ENCODE results near the gene PTPRA.

DNA sequence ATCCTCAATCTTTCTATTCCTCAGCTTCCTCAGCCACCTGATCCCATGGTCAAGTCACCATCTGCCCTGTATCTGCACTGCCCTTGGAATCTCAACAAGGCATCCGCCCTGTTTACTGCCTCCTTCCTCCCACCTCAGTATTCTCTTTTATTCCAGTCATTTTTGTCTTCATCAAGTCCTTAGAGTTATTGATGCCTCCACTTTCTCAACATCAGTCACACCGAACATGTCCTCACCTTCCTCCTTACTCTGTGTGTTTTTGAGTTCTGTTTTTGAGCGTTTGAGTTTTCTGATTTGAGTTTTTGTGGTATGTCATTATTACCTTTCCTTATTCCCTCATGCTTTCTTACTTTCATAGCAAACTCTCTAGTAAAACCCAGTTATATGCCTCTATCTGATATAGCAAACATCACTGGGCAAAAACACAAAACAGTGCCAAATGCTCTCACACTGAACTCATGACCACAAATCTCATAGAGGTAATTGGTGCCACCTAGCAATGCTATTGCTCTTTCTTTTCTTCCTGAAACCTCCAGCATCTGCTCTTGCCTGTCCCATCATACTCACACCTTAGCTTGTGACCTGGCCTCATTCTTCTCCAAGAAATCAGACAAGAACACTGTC lies 158.4 kb downstream of the PTPRA start:
- TF ChIP-seq, protein P1, sequence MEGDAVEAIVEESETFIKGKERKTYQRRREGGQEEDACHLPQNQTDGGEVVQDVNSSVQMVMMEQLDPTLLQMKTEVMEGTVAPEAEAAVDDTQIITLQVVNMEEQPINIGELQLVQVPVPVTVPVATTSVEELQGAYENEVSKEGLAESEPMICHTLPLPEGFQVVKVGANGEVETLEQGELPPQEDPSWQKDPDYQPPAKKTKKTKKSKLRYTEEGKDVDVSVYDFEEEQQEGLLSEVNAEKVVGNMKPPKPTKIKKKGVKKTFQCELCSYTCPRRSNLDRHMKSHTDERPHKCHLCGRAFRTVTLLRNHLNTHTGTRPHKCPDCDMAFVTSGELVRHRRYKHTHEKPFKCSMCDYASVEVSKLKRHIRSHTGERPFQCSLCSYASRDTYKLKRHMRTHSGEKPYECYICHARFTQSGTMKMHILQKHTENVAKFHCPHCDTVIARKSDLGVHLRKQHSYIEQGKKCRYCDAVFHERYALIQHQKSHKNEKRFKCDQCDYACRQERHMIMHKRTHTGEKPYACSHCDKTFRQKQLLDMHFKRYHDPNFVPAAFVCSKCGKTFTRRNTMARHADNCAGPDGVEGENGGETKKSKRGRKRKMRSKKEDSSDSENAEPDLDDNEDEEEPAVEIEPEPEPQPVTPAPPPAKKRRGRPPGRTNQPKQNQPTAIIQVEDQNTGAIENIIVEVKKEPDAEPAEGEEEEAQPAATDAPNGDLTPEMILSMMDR (IDR thresholded peaks at IDR 0.05), result no peak
- TF ChIP-seq POLR2A (IDR thresholded peaks at IDR 0.05), result no peak

All from uterus (tissue), 2 donors.